GM12873 (cell line): Measurements from ENCODE around the gene ABHD1.

Experiments used
- TF ChIP-seq, protein P1 (sequence below): IDR thresholded peaks from 2 replicates; pipeline ENCODE4 v1.5.1; 2012; ENCODE audit warnings: low read depth, mild to moderate bottlenecking, moderate library complexity, low read length, control low read depth; ENCODE audit not compliant: insufficient read depth; ENCODE audit errors: missing control alignments

ABHD1 gene

GRCh38 chr2:27080140-27080469, 43.5 kb upstream of the ABHD1 start:
- TF ChIP-seq, protein P1, sequence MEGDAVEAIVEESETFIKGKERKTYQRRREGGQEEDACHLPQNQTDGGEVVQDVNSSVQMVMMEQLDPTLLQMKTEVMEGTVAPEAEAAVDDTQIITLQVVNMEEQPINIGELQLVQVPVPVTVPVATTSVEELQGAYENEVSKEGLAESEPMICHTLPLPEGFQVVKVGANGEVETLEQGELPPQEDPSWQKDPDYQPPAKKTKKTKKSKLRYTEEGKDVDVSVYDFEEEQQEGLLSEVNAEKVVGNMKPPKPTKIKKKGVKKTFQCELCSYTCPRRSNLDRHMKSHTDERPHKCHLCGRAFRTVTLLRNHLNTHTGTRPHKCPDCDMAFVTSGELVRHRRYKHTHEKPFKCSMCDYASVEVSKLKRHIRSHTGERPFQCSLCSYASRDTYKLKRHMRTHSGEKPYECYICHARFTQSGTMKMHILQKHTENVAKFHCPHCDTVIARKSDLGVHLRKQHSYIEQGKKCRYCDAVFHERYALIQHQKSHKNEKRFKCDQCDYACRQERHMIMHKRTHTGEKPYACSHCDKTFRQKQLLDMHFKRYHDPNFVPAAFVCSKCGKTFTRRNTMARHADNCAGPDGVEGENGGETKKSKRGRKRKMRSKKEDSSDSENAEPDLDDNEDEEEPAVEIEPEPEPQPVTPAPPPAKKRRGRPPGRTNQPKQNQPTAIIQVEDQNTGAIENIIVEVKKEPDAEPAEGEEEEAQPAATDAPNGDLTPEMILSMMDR, result no peak

DNA sequence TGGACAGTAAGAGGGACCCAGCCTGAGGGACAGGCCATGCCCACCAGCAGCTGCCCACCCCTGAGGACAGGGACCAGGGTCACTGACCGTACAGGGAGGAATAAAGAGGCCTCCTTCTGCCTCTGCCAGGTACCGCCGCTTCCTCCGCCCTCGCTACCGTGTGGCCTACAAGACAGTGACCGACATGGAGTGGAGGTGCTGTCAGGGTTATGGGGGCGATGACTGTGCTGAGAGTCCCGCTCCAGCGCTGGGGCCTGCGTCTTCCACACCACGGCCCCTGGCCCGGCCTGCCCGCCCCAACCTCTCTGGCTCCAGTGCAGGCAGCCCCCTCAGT, 43.0 kb upstream of the ABHD1 start:
- TF ChIP-seq, protein P1, result no peak

GRCh38 chr2:27081984-27082772, 41.4 kb upstream of the ABHD1 start:
- TF ChIP-seq, protein P1, result no peak

DNA sequence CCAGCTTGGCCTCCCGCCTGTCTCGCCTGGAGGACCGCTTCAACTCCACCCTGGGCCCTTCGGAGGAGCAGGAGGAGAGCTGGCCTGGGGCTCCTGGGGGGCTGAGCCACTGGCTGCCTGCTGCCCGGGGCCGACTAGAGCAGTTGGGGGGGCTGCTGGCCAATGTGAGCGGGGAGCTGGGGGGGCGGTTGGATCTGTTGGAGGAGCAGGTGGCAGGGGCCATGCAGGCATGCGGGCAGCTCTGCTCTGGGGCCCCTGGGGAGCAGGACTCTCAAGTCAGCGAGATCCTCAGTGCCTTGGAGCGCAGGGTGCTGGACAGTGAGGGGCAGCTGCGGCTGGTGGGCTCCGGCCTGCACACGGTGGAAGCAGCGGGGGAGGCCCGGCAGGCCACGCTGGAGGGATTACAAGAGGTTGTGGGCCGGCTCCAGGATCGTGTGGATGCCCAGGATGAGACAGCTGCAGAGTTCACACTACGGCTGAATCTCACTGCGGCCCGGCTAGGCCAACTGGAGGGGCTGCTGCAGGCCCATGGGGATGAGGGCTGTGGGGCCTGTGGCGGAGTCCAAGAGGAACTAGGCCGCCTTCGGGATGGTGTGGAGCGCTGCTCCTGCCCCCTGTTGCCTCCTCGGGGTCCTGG, 40.7 kb upstream of the ABHD1 start:
- TF ChIP-seq, protein P1, result no peak

GRCh38 chr2:27083410-27084296, 40.0 kb upstream of the ABHD1 start:
- TF ChIP-seq, protein P1, result no peak

DNA sequence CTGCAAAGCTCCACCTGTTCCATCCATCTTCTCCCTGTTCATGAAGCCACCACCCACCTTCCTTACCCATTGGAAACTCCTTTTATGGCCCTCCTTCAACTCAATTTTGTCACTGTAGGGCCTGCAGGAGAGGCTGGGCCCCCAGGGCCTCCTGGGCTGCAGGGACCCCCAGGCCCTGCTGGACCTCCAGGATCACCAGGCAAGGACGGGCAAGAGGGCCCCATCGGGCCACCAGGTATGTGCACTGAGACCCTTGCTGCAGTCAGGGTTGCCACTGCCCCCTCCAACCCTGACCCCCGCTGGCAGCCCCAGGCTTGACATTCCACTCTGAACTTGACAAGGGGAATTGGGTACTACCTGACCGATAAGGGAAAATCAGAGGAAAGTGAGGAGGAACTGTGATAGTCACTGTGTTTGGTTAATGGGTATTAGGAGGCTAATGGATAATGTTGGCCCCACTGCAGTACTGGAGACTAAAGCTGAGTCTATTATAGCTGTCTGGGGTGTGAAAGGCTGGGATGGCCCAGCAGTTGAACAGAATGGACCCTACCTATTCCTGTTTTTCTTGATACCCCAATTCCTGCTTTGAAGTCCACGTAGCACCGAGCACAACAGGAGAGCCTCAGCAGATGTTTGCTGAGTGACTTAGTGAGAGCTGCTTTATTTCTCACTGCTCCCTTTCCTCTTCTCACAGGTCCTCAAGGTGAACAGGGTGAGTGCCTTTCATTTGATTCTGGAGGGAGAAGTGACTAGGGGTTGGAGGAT, 39.1 kb upstream of the ABHD1 start:
- TF ChIP-seq, protein P1, result no peak
